ENCODE data around the gene GAS2L1.

DNA sequence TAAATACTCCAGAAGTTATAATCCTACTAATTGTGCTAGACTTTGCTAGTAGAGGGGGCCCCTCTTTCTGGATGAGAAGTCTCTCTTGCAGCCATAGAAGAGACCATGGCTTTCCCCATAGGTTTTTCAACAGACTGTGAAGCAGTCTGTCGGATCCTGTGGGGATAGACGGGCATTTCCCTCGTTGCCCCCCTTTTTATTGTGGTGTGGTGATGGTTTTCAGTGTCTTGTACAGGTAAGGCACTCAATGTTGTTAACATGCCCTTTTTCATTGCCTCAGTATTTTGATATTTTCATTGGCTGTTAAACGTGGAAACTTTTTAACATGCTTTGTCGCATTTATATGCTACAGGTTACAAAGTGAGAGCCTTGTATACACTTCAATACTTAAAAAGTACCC is 16.4 kb upstream of the GAS2L1 start:
- TF ChIP-seq, protein P1, sequence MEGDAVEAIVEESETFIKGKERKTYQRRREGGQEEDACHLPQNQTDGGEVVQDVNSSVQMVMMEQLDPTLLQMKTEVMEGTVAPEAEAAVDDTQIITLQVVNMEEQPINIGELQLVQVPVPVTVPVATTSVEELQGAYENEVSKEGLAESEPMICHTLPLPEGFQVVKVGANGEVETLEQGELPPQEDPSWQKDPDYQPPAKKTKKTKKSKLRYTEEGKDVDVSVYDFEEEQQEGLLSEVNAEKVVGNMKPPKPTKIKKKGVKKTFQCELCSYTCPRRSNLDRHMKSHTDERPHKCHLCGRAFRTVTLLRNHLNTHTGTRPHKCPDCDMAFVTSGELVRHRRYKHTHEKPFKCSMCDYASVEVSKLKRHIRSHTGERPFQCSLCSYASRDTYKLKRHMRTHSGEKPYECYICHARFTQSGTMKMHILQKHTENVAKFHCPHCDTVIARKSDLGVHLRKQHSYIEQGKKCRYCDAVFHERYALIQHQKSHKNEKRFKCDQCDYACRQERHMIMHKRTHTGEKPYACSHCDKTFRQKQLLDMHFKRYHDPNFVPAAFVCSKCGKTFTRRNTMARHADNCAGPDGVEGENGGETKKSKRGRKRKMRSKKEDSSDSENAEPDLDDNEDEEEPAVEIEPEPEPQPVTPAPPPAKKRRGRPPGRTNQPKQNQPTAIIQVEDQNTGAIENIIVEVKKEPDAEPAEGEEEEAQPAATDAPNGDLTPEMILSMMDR (IDR thresholded peaks at IDR 0.05) = no peak
- TF ChIP-seq ZFX (IDR thresholded peaks at IDR 0.05; ENCODE audit: borderline replicate concordance) = no peak

All from 22Rv1 (cell line).